GM18861 (cell line): Measurements from ENCODE around the gene SNAPIN.

ENCODE experiments used
- ATAC-seq: cut with Tn5 transposase; IDR thresholded peaks from one replicate; pipeline ENCODE4 v1.9.1; 2021; ENCODE audit not compliant: unreplicated experiment

SNAPIN gene

DNA sequence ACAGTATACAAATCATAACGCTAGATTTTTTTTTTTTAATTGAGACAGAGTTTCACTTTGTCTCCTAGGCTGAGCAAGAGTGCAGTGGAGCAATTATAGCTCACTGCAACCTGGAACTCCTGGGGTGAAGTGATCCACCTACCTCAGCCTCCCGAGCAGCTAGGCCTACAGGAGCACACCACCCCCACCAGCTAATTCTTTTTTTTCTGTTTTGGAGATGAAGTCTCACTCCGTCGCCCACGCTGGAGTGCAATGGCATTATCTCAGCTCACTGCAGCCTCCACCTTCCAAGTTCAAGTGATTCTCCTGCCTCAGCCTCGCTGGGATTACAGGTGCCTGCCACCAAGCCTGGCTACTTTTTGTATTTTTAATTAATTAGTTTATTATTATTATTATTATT is 41.3 kb downstream of the SNAPIN start:
- no peak for ATAC-seq

- no peak for ATAC-seq
These were observed 47.0 kb downstream of the SNAPIN start for GRCh38 chr1:153705484-153705883.

DNA sequence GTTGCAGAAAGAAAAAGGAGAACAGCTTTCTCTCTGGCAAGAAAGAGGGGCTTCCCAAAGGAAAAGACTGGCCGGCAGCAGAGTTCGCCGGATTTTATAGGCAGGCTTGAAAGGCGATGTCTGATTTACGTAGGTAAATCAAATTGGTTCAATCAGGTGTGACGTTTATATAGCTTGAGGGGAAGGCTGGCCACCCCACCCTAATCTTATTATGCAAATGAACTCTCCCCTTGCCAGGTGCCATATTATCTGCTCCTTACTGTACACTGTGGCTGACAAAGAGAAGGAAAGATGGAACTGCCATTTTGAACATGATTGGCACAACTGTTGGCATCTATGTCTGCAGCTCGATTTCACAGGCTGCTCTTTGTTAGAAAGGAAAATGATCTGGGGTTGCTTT is 52.5 kb downstream of the SNAPIN start:
- ATAC-seq: no peak
